ENCODE results near the gene KRTAP10-5.

The KRTAP10-5 gene

DNA sequence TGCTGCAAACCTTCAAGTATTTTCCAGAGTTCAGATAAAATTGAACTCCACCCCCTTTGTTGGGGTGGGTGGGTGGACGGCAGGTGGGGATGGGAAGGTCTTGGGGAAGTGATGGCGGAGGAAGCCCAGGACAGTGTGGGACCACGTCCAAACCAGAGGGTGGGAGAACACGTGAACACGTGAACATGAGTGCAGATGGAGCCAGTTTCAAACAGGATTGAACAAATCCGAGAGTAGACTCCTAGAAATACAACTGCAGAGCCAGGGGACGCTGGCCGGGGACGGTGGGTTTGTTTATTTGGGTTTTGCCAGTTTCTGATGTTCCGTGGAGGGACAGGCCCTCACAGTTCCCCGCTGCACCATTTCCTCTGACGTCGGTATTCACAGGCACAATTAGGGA is 32.0 kb downstream of the KRTAP10-5 start:
- DNase-seq: no peak

DNA sequence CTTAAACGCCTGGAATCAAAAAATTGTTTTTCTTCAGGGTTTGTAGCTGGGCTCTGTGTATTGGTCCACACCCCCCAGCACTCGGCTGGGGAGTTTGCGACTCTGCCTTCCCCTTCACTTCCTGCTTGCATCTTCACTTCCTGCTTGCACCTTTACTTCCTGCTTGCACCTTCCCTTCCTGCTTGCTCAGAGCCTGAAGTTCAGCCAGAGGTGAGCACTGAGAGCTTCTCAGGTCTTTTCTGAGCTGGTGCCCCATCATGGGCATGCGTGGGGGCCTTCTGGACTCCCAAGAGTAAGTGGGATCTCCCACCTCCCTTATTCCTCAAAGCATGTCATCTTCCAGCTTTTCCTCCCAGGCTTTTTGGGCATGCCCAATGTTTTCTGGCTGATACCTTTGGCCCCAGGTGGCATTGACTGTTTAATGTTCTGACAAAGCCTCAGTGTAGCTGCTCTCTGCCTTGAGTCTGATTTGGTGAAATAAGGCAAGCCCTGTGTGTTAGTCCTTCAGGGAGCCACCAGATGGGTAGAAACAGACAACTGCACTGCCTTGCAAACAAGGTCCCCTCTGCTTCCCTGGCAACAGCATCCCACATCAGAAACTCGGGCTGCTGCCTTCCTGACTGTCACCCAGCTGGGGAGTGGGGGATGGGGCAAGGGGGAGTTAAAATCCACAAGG is 32.6 kb downstream of the KRTAP10-5 start:
- peak; percentile 18 for DNase-seq

DNA sequence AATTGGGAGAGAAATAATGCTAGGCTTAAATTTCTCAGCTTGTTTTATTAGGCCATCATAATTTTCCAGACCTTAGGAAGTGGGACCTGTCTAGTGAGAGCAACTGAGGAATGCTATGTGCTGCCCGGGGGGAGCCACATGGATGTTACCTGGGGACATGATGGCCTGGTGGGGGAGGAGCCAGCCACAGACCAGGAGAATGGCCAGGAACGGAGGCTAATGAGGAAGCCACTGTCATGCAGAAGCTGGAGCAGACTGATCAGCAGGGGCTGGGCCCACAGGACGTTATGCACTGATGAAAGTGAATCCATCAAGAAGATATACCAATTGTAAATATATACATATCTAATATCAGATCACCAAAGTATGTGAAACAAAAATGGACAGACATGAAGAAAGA is 35.8 kb downstream of the KRTAP10-5 start:
- DNase-seq: no peak

DNA sequence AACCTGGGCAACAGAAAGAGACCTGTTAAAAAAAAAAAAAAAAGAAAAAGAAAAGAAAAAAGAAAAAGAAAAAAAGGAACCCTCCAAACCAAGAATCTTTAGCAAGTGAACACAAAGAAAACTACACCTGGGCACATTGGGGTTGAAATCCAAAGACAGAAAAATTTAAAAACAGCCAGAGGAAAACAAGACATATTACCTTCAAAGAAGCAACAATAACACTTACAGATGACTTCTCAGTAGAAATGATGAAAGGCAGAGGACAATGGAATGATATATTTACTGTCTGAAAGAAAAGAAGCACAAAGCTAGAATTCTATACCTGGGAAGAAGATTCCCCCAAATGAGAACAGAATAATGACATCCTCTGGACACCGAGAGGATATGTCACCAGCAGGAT is 37.7 kb downstream of the KRTAP10-5 start:
- no peak for DNase-seq

DNA sequence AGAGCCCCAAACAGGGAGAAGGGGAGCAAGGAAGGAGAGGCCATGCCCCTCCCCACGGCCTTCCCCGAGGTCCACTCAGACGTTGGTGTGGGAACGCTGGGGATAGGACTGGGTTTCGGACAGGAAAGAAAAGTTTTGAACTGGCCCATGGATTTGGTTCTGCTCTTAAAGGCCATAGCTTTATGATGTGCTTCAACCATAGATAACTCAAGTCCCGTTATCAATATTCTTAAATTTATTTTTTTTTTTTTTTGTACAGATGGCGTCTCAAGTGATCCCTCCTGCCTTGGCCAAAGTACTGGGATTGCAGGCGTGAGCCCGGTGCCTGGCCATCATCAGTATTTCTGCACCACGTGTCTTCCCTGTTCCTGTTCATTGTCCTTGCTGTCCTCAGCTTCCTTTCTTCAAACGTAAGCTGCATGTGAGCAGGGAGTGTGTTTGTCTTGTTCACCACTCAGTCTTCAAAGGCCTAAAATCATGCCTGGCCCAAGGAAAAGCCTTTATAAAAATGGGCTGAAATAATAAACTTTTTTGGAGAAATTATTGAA is 39.6 kb downstream of the KRTAP10-5 start:
- no peak for DNase-seq

DNA sequence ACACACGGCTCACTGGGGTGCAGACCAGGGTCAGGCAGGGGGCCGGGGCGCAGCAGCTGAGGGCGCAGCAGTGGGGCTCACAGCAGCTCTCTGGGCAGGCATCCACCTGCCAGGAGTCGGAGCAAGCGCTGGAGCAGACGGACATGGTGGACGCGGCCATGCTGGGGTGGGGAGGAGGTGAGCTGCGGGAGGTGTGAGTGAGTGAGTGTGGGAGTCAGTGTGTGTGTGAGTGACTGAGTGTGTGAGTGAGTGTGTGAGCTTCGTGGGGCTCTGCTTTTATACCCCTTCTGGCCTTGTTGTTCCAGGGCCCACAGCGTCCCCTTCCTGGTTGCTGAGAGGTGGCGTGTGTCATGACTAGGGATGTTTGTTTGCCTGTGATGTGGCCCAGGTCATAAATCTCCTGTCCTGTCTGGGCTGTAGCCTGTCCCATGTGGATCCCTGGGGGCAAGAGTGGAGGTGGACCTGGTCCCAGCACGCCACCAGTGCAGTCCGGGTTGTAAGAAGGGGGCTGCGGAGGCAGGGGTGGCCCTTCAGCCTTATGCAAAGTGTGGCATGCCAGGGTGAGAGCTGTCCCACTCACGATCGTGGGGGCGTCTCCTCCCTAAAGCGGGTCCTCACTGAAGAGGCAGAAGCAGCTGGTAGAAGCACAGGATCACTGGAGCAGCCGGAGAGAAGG is 40.3 kb downstream of the KRTAP10-5 start, which contains the start of gene KRTAP10-1:
Gene KRTAP10-1, minus strand, starts transcription at position 205 of the 676 bp plus-strand sequence. Its CDS starts 45 bp downstream, at position 160.
- DNase-seq: no peak

DNA sequence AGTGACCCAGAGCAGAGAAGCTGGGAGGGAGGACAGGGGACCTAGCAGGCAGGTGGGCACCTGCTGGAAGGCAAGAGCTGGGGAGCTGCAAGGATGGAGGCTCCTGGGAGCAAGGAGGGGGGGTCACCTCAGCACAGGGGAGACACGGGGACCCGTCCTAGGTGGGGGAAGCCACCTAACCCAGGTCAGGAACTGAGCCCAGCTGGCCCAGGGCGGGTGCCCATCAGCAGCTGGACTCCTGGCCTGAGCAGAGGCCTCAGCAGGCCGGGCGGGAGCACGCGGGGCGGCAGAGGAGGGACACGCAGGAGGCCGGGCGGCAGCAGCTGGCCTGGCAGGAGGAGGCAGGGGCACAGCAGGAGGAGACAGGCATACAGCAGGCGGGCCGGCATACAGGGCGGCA is 41.4 kb downstream of the KRTAP10-5 start:
- DNase-seq: no peak

DNA sequence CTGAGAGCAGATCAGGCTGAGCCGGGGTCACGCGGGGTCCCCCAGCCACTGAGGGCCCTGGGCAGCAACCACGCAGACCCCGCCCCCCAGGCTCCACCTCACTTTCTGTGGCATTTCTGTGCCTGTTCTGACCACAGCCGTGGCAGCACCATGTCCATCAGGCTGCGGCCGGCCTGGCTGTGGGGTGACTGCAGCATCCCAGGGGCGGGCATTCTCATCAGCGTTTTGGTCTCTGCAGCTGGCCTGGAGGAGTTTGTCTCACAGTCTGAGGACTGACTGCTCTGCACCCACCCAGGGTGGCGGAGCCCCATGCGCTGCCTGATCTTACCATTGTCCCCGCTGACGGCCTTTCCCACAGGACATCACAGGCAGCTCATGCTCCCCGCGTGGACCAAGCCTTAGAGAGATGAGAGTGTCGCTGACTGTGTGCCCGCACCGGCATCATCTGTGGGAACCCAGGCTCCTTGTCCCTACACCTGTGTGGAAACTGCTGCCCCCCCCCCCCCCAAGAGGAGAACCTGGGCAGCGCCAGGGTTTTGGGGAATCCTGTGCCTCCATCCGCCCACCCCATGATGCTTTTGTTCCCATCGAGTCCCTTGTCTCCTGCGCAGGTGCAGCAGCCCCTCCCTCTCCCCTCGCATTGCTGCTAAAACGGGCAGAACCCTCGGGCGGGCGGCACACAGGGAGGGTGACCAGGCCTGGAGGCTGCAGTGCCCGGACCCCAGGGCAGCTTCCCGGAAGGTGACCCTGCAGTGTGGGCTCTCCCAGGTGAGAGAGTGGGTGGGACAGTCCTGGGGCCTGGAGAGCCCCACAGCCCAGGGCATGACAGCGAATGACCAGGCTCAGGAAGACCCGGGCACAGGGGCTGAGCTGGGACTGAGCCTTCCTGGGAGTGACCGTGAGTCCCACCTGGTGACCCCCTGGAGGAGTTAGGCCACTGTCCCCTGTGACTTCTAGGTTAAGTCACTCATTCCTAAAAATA is 42.2 kb downstream of the KRTAP10-5 start:
- DNase-seq: peak; percentile 2

DNA sequence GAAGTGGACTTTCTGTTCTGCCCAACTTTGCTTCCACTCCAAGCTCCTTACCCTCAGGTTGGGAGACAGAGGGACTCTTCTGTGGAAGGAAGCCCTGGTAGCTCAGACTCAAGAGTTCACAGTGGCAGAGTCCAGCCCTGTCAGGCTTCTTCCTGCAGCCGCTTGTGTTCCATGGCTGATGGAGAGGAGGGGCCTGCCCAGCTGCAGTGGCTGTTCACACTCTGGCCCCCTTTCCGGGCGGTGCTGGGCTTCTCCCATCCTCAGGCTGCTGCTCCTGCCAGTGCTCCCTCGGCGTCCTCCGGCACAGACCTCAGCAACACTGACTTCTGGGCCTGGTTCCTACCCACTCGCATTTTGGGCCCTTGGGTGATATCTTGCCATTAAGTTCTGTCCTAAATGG is 44.4 kb downstream of the KRTAP10-5 start:
- no peak for DNase-seq

DNA sequence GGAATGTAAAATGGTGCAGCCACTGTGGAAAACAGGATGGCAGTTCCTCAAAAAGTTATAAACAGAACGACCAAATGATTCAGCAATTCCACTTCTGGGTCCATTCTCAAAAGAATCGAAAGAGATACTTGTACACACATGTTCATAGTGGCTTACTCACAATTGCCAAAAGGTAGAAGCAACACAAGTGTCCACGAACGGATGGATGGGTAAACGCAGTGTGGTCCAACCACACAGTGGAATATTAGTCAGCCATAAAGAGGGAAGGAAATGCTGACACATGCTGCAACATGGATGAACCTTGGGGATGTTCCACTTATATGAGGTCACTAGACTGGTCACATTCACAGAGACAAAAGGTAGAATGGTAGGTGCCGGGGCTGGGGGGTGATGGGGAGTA is 45.7 kb downstream of the KRTAP10-5 start:
- DNase-seq: no peak

DNA sequence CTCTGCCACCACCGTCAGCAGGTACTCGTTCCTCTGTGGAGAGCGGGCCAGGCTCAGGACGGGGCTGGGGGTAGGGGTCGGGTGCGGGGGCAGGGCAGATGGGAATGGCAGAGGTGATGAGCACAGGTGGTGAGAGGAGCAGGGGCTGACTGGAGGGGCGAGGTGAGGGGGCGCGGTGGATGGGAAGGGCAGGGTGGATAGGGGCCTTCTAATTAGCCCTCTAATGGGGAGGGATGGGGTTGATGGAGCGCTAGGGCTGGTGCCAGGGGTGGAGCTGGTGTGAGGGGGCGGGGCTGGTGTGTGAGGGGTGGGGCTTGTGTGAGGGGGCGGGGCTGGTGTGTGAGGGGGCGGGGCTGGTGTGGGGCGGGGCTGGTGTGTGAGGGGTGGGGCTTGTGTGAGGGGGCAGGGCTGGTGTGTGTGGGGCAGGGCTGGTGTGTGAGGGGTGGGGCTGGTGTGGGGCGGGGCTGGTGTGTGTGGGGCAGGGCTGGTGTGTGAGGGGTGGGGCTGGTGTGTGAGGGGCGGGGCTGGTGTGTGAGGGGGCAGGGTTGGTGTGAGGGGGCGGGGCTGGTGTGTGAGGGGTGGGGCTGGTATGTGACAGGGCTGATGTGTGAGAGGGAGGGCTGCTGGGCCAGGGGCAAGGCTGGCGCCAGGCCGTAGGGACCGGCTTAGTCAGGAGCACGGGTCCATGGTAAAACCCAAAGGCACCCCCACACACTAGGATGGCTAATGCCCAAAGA is 46.3 kb downstream of the KRTAP10-5 start:
- no peak for DNase-seq

DNA sequence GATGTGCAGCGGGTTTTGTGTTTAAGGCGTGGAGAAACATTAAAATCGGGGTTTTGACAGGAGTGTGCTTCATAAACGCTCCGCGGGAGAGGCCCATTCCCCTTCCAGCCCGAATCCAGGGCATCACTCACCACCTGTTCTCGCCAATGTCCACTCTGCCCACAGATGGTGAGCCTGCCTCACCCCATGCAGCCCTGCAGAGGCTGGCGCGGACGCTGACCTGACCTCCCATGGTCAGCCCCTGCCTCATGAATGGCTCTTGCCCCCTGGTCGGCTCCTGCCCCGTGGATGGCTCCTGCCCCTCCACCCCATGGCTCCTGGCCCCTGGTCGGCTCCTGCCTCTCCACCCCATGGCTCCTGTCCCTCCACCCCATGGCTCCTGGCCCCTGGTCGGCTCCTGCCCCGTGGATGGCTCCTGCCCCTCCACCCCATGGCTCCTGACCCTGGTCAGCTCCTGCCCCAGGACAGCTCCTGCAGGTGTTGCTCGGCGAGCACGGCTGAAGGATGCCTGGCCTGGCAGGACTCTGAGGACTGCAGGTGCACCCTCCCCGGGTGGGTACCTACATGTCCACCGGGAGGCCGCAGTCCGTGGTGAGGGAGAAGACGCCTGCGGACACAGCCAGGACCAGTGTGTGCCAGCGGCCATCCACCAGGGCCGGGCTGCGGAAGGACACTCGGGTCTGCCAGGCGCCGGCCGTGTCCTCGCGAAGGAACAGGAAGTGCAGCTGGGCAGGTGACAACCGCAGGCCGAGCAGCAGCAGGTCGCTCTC is 47.1 kb downstream of the KRTAP10-5 start:
- DNase-seq: no peak

DNA sequence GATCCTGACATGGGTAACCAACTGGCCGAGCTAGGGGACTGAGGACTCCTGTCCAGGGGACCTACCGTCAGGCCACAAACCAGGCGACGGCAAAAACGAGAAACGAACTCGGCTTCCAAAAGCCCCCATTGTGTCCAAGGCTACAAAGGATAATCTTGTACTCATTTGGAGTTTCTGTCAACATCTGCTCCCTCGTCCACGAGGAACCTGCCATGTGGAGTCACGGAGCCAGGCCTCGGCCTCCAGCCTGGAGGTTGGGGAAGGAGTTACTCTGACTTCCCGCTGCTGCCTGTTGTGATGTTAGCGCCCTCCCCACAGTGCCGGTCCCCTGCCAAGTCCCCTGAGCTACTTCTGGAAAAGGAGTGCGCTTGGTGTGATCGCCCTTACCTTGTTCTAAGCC is 47.7 kb downstream of the KRTAP10-5 start:
- DNase-seq: no peak

DNA sequence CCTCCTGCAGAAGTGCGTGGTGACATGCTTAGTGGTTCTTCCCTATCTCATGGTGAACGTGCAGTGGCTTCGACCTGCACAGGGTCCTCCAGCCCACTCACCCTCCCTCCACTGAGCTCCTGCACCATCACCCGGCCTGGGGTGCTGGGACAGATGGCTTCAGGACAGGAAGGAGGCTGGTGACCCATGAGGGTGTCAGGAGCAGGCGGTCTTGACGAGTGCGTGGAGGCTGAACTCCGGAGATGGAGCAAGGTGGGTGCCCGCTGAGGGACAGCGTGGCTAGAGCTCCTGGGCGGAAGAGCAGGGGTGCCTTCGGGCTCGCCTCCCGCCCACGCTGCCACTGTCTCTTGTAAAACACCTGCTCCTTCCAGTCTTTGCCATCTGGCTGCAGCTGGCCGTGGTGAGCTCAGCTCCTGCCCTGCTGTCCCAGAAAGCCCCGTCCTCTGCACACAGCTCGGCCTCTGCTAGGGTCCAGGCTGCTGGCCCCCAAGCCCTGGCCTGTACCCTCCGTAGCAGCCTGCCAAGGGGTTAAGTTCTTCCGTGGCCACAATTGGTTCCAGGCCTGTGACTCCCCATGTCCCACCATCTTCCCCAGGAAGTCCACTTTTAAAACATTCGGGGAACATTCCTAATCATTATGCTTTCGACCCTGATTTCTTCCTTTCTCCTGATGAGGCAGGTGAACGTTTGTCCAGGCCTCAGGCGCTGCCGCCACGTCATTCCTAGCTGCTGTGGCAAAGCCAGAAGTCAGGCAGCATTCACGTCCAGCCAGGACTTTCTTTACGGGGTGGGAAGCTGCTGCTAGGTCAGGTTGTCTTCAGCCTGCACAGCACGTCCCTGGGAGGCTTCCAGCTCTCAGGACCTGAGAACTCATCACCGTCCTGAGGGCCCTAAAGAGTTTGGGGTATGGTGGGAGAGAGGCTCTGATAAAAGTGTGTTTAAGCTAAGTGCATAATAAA is 48.5 kb downstream of the KRTAP10-5 start:
- no peak for DNase-seq

DNA sequence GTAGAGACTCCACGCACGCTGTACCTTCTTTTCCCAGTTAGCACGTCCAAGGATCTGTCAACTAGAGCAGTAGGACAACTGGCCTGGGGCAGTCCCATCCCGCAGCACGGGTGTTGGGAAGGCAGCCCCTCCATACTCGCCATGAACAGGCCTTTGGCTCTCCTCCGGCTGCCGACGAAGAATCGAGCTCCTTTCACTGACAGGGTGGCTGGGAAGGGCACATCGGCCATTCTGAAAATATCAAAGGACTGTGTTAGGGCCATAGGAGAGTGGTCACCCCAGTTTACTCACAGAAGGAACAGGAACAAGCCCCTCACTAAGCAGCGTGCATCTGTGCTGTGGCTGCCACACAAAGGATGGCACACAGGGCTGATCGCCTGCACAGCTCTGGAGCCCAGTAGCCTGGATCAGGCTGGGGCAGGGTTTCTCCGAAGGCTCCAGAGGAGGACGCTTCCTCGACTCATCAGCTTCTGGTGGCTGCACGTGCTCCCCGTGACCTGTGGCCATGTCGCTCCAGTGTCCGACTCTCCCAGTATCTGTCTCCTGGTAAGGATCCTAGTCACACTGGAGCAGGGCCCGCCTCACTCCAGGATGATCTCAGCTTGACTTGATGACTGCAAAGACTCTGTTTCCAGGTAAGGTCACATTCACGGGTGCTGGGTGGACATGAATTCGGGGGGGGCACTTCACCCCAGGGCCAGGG is 49.4 kb downstream of the KRTAP10-5 start:
- DNase-seq: no peak

DNA sequence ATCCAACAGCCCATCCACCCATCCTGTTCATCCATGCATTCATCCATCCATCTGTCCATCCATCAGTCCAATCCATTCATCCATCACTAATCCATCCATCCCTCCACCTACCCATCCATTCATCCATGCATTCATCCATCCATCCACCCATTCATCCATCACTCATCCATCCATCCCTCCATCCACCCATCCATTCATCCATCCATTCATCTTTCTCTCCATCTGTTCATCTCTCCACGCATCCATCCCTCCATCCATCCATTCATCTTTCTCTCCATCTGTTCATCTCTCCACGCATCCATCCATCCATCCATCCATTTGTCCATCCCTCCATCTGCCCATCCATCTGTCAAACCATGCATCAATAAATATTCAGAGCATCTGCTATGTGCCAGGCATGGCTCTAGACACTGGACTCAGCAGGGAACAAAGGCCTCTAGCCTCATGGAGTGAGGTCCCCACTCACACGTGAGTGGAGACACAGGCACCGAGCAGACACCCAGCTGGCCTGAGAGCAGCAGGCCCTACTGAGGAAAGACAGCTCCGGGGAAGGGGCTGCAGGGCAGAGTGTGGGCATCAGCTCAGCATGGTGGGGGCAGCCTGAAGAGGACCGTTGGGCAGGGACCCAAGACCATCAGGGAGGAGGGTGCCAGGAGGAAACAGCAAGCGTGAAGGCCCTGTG is 50.0 kb downstream of the KRTAP10-5 start:
- DNase-seq: no peak

DNA sequence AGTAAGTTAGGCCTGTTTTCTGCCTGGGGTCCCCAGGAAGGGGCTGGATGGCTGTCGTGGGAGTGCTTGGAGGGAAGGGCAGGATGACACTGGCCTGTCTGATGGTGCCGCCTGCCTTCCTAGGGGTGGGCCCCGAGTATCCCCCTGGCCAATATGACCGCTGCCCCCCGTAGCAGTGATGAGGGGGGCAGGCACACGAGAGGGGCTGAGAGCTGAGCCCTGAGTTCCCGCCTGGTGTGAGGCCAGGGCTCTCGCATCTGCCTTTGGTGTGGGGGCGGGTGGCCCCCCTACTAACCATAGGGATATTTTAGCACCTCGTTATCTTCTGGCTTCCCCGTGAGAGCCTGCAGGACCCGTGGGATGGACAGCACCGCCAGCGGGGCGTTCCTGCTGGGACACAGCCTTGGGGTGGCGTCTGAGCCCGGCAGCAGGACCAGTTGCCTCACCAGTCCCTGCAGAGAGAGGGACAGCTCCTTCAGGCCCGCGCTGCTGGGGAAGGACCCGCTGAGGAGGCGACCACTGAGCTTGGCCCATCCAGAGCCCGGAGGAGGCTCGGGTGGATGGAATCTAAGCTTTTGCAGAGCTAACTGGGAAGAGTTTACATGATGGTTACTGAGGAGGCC is 50.8 kb downstream of the KRTAP10-5 start:
- no peak for DNase-seq
